ENCODE results near the gene MAP3K14.

Gene MAP3K14

DNA sequence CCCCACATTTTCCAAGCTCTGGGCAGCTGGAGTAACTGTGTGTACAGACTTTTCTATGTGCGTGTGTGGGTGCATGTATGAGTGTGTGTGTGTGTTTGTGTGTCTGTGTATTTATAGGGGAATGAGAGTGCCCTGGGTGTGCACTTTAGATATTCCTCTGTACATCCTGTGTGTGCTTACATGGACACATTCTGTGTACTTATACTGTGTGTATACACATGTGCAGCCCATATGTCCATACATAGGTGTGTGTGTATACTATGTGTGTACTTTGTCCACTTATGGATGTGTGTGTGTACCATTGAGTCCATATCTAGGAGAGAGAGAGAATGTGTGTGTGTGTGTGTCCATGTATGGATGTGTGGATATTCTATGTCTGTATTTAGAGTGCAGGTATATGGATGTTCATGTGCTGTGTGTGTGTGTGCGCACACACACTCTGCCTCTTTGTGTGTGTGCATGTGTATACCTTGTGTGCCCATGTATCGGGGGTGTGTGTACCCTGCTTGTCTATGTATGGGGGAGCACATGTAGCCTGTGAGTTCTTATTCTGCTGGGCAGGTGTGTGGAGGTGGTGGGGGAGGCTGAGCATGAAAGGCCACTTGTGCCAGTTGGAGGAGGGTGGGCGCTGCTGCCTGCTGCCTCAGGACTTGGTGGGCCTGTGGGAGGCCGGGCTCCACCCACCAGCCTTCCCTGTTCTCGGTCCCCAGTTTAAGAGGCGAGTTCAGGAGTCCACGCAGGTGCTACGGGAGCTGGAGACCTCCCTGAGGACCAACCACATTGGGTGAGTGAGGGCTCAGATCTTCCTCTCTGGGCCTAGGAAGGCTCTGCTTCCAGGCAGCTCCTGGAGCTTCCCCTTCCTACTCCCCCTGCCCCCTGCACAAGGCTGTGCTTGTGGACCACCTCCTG lies 84.1 kb downstream of the MAP3K14 start:
- TF ChIP-seq, protein P1, sequence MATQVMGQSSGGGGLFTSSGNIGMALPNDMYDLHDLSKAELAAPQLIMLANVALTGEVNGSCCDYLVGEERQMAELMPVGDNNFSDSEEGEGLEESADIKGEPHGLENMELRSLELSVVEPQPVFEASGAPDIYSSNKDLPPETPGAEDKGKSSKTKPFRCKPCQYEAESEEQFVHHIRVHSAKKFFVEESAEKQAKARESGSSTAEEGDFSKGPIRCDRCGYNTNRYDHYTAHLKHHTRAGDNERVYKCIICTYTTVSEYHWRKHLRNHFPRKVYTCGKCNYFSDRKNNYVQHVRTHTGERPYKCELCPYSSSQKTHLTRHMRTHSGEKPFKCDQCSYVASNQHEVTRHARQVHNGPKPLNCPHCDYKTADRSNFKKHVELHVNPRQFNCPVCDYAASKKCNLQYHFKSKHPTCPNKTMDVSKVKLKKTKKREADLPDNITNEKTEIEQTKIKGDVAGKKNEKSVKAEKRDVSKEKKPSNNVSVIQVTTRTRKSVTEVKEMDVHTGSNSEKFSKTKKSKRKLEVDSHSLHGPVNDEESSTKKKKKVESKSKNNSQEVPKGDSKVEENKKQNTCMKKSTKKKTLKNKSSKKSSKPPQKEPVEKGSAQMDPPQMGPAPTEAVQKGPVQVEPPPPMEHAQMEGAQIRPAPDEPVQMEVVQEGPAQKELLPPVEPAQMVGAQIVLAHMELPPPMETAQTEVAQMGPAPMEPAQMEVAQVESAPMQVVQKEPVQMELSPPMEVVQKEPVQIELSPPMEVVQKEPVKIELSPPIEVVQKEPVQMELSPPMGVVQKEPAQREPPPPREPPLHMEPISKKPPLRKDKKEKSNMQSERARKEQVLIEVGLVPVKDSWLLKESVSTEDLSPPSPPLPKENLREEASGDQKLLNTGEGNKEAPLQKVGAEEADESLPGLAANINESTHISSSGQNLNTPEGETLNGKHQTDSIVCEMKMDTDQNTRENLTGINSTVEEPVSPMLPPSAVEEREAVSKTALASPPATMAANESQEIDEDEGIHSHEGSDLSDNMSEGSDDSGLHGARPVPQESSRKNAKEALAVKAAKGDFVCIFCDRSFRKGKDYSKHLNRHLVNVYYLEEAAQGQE (IDR thresholded peaks at IDR 0.05; ENCODE audit: insufficient read depth in 1 of 2, low read depth in 2 of 2, low read length in 2 of 2), result no peak
- TF ChIP-seq FOXP2 (optimal IDR thresholded peaks at IDR 0.05; ENCODE audit: borderline replicate concordance, extremely low read depth, extremely low read length, insufficient read depth) (no peak), SIN3A (IDR thresholded peaks at IDR 0.05; ENCODE audit: borderline replicate concordance, insufficient read depth, low read length) (no peak), POLR2AphosphoS5 (IDR thresholded peaks at IDR 0.05; ENCODE audit: low read depth, low read length) (no peak), TAF1 (IDR thresholded peaks at IDR 0.05; ENCODE audit: borderline replicate concordance, insufficient read depth, low read length) (no peak)

DNA sequence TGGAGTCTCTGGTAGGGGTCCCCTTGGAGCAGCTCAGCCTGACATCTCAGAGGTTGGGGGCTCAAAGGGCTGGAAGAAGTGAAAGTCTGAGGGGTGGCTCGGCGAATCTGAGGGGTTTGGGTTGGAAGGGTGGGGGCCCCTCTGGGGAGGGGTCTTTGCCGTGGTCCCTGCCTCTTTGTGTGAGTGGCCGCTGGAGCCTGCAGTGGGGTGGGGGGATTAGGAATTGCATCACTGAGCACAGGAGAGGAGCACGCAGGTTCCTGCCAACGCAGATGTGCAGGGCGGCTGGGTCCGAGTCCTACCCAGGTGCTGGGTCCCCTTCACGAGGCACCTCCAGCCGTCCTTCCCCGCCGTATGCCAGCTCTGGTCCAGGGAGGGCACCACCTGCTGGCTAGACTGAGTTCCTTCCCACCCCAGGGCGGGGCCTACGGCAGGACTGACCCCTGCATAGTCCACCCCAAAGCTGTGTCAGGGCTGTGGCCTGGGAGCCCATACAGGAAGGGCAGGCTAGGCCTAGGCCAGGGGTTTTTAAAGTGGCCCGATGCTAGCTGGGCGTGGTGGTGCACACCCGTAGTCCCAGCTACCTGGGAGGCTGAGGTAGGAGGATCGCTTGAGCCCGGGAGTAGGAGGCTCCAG lies 85.2 kb downstream of the MAP3K14 start:
- TF ChIP-seq TAF1 (IDR thresholded peaks at IDR 0.05; ENCODE audit: borderline replicate concordance, insufficient read depth, low read length), result no peak
- TF ChIP-seq, protein P1 (IDR thresholded peaks at IDR 0.05; ENCODE audit: insufficient read depth in 1 of 2, low read depth in 2 of 2, low read length in 2 of 2), result no peak
- TF ChIP-seq FOXP2 (optimal IDR thresholded peaks at IDR 0.05; ENCODE audit: borderline replicate concordance, extremely low read depth, extremely low read length, insufficient read depth), result no peak
- TF ChIP-seq SIN3A (IDR thresholded peaks at IDR 0.05; ENCODE audit: borderline replicate concordance, insufficient read depth, low read length), result no peak
- TF ChIP-seq POLR2AphosphoS5 (IDR thresholded peaks at IDR 0.05; ENCODE audit: low read depth, low read length), result no peak

- TF ChIP-seq POLR2AphosphoS5 (IDR thresholded peaks at IDR 0.05; ENCODE audit: low read depth, low read length) (no peak), SIN3A (IDR thresholded peaks at IDR 0.05; ENCODE audit: borderline replicate concordance, insufficient read depth, low read length) (no peak), FOXP2 (optimal IDR thresholded peaks at IDR 0.05; ENCODE audit: borderline replicate concordance, extremely low read depth, extremely low read length, insufficient read depth) (no peak), TAF1 (IDR thresholded peaks at IDR 0.05; ENCODE audit: borderline replicate concordance, insufficient read depth, low read length) (no peak)
- TF ChIP-seq, protein P1 (IDR thresholded peaks at IDR 0.05; ENCODE audit: insufficient read depth in 1 of 2, low read depth in 2 of 2, low read length in 2 of 2), result no peak
Measured at GRCh38 chr17:45230787-45231480, 85.9 kb downstream of the MAP3K14 start.

DNA sequence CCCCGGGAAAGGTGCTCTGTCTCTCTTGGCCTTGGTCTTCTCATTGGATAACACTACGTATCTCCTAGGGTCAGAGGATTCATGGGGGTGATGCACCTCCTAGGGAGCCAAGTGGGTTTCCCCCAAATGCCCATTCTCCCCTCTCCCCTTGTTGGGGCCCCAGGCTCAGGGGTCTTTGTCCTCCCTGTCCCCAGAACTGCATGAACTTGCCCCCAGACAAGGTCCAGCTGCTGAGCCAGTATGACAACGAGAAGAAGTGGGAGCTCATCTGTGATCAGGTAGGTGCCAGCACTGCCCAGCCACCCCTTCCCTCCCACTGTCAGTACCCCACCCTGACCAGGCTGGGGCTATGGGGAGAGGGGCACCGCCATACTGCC lies 86.4 kb downstream of the MAP3K14 start:
- TF ChIP-seq TAF1 (IDR thresholded peaks at IDR 0.05; ENCODE audit: borderline replicate concordance, insufficient read depth, low read length) (no peak), SIN3A (IDR thresholded peaks at IDR 0.05; ENCODE audit: borderline replicate concordance, insufficient read depth, low read length) (no peak), FOXP2 (optimal IDR thresholded peaks at IDR 0.05; ENCODE audit: borderline replicate concordance, extremely low read depth, extremely low read length, insufficient read depth) (no peak), POLR2AphosphoS5 (IDR thresholded peaks at IDR 0.05; ENCODE audit: low read depth, low read length) (no peak)
- TF ChIP-seq, protein P1 (IDR thresholded peaks at IDR 0.05; ENCODE audit: insufficient read depth in 1 of 2, low read depth in 2 of 2, low read length in 2 of 2), result no peak

Data from PFSK-1 (cell line).